Urinary bladder (tissue), 4 donors: ENCODE measurements around the gene PARP16. TPM values are rescaled to one million over a fixed set of nuclear protein-coding genes. Genes with fewer than 3 reads are reported as not detected.
"Not testable (repeated sequence)": the region's sequence is repeated elsewhere in the genome, so short reads cannot be mapped to it uniquely, and the experiment has no call there.

Experiments used
- DNase-seq: peaks from one replicate; pipeline ENCODE4 v3.0.0-alpha.2; 2015; ENCODE audit errors: extremely low spot score
- H3K27ac ChIP-seq: one replicate; pipeline ENCODE4 v1.5.1; 2013; ENCODE audit warnings: low read depth, mild to moderate bottlenecking, moderate library complexity
- H3K36me3 ChIP-seq: one replicate; pipeline ENCODE4 v1.6.1; 2013; ENCODE audit warnings: mild to moderate bottlenecking, moderate library complexity; ENCODE audit not compliant: insufficient read depth
- H3K4me1 ChIP-seq: one replicate; pipeline ENCODE4 v1.6.1; 2013; ENCODE audit warnings: mild to moderate bottlenecking, moderate library complexity; ENCODE audit not compliant: insufficient read depth
- H3K4me3 ChIP-seq: one replicate; pipeline ENCODE4 v1.5.1; 2013; ENCODE audit warnings: low read depth, low read length
- WGBS: extraction: QIAGEN DNeasy Blood & Tissue Kit; methylation state at CpG from one replicate; pipeline ENCODE4 v1.1.7; 2013; 5-methylcytosine and 5-hydroxymethylcytosine counted together
- polyA plus RNA-seq: library from polyadenylated mRNA; stranded (reverse); fragments of 200-250 nt; gene quantifications from one replicate; pipeline ENCODE4 v1.2.3, GENCODE V29; 2013
- total RNA-seq: library from RNA; depleted of rRNA; stranded (reverse); fragments of >200 nt; gene quantifications from one replicate; pipeline ENCODE4 v1.2.3, GENCODE V29; 2014
- donor health status: healthy with polysubstance abuse.
- donor health status: healthy.

Gene PARP16
- total and polyA plus RNA-seq, 2 donors: 8.2 to 13.4 TPM

DNA sequence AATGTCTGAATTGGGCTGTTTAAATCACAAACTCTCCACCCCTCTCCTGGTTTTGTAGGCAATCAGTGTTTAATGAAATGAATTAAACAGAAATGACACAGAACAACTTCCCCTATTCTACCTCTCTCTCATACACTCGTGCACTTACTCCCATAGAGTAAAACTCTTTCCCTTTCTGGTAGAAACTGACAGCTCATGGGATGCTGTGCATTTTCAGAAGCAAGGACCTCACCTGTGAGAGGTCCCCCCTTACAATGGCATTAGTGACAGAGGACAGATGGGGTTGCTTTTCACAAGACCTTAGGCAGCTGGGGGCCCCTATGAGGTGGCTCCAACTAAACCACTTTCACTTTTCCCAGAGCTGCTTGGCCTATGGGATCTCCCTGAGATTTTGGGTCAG is 31.9 kb downstream of the PARP16 start:
- no peaks in the 10 kb centered on the region for H3K4me1 ChIP-seq
- no peak overlapping the region for H3K27ac ChIP-seq
- 58% methylated on average over 1 of the region's 1 CpG for WGBS
- peaks cover 4% of the 10 kb centered on the region for H3K36me3 ChIP-seq
- H3K4me3 ChIP-seq: no peak overlapping the region
- no peak for DNase-seq

DNA sequence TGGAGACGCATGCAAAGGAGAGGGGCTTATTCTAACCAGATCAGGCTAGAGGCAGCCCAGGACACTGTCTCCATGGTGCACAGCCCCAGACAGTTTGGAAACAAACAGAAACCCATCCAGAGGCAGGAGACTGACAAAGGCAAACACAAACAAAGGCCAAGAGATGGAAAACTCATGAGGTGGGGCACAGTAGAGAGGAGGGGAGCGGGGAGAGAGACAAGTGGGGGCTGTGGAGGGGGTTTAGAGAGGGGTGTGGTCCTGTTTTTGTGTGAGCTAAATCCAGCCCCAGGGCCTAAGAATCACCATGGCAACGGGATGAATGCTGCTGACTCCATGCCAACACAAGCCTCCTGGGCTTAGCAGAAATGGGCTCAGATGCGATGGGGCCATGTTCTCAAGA is 32.3 kb downstream of the PARP16 start:
- peaks cover 3% of the 10 kb centered on the region for H3K36me3 ChIP-seq
- H3K4me3 ChIP-seq: no peak overlapping the region
- DNase-seq: no peak
- H3K4me1 ChIP-seq: no peaks in the 10 kb centered on the region
- H3K27ac ChIP-seq: no peak overlapping the region
- WGBS: 34% methylated on average over 4 of the region's 4 CpGs

DNA sequence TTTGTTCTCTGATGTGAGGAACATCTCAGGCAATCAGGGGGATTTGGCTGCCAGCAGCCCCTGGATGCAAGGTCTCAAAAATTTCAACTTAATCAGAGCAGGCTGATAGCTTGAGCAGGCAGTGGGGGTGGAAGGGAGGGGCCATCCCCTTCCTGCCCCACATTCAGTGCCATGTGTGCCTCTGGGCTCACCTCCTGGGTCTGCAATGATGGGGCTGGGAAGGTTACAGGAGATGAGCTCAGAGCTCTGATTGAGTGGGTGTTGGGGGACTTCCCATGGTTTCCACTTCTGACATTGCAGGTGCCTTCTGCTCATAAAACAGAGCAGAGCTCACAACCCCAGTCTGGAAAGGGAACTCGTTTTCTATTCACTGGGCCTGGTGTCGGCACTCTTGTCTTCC is 37.0 kb downstream of the PARP16 start:
- no peaks in the 10 kb centered on the region for H3K4me1 ChIP-seq
- no peak for DNase-seq
- H3K27ac ChIP-seq: no peak overlapping the region
- H3K4me3 ChIP-seq: no peak overlapping the region
- whole genome bisulfite sequencing: 73% methylated on average over 2 of the region's 2 CpGs
- no peaks in the 10 kb centered on the region for H3K36me3 ChIP-seq

DNA sequence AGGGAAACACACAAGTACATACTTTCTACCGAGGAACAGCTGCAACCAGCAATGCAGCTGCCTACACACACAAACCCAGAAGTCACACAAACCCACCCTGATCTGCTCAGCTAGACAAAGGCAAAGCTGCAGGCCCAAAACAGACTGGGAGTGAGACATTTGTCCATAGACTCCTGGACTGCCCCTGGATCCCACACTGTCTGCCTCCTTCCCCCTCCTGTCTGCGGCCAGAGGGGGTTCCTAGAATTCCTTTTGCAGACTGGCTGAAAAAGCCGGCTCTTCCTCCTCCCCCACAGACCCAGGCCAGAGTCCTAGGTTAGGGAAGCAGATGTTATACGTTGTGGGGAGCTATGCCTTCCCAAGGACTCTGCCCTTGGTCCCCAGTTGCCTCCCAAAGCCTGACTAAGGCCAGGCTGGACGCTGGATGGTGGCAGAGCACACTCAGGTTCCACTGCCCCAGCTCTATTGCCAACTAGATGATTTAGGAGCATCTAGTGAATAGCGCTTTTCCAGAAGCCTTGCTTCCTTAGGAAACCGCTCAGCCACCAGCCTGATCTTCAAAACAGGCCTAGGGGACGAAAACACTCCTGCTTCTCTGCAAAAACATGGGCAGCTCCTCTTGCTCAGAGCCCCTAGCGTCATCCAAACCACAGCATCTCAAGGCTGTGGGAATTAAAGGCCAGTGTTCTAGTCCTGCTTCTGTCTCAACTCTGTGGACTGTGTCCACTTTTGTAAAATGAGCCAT is 38.0 kb downstream of the PARP16 start:
- no peak overlapping the region for H3K4me3 ChIP-seq
- H3K27ac ChIP-seq: no peak overlapping the region
- no peak for DNase-seq
- no peaks in the 10 kb centered on the region for H3K4me1 ChIP-seq
- no peaks in the 10 kb centered on the region for H3K36me3 ChIP-seq
- WGBS: 60% methylated on average over 9 of the region's 9 CpGs

- DNase-seq: no peak
- Histone ChIP-seq H3K27ac (no peak overlapping the region), H3K4me1 (no peaks in the 10 kb centered on the region), H3K4me3 (no peak overlapping the region), H3K36me3 (no peaks in the 10 kb centered on the region)
- WGBS: 94% methylated on average over 6 of the region's 6 CpGs
Measured at GRCh38 chr15:65246939-65247338, 39.7 kb downstream of the PARP16 start.

DNA sequence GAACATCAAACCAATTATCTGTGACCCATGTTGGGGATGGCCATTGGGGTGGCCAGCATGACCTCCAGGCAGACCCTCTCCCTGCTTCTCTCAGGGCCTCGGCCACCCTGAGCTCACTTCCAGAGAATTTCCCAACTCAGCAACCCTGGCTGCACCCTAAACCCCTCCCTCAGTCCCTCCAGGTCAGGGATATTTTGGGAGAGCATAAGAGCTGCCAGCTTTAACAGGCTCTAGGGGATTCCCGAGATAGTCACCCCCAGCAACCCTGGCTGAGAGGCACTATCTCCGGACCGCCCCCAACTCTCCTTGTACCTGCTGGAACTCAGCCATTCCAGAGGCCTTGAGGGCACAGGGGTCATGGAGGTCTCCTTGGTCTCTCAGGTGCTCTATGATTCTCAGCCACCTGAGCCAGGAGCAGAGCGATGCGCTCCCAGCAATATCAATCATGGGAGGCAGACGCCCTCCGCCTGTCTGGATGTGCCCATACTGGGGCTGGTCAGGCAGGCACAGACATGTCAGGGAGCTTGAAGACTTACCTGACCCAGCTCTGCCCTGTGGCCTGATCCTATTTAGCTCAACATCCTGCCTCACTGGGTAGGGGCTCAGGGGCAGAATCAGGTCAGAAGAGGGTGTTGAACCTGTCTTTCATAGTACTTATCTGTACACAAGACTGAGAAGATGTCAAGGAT is 40.5 kb downstream of the PARP16 start:
- H3K4me3 ChIP-seq: no peak overlapping the region
- 74% methylated on average over 8 of the region's 8 CpGs for WGBS
- H3K36me3 ChIP-seq: no peaks in the 10 kb centered on the region
- no peak for DNase-seq
- no peak overlapping the region for H3K27ac ChIP-seq
- H3K4me1 ChIP-seq: no peaks in the 10 kb centered on the region

GRCh38 chr15:65245096-65245856 is 41.4 kb downstream of the PARP16 start:
- Histone ChIP-seq H3K4me3 (no peak overlapping the region), H3K27ac (no peak overlapping the region), H3K4me1 (no peaks in the 10 kb centered on the region), H3K36me3 (no peaks in the 10 kb centered on the region)
- DNase-seq: peak; percentile 35
- 49% methylated on average over 11 of the region's 11 CpGs for WGBS

DNA sequence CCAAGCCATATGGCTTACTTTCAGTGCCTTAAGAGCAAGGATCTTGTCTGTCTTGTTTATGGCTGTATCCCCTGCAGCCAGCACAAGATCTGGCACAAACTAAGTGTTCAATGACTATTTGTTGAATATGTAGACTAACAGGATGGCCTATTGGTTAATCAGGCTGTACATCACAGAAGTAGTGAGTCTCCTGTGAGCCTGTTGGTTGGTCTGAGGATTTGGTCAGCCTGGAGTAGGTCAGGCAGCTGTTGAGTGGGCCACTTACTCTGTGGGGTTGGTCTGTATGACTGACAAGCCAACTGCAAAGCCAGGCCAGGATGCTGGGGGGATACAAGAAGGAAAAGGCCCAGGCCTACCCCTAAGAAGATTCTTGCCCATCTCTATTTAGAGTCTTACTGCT is 42.0 kb downstream of the PARP16 start:
- DNase-seq: no peak
- no peak overlapping the region for H3K4me3 ChIP-seq
- no peaks in the 10 kb centered on the region for H3K36me3 ChIP-seq
- no peak overlapping the region for H3K27ac ChIP-seq
- no peaks in the 10 kb centered on the region for H3K4me1 ChIP-seq

- not testable (repeated sequence) for H3K36me3 ChIP-seq, H3K4me1 ChIP-seq, H3K27ac ChIP-seq, H3K4me3 ChIP-seq, DNase-seq
- WGBS: 94% methylated on average over 8 of the region's 8 CpGs
Measured at GRCh38 chr15:65236443-65236842, 50.2 kb downstream of the PARP16 start.

DNA sequence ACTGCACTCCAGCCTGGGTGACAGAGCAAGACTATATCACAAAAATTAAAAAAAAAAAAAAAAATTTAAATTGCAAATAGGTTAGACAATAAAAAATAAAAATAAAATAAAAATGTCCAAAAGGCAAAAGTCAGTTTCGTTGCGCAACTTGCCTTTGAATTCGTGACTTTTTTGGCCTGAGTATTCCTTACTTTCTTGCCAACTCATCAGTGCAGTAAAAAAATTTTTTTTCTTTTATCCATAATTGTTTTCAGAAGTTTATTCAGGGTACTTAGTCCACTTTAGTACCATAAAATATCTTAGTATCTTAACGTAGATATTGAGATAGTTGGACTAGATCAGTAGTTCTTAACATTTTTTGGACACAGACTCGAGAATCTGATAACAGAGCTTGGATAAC is 53.0 kb downstream of the PARP16 start:
- no peak overlapping the region for H3K27ac ChIP-seq
- 67% methylated on average over 5 of the region's 5 CpGs for WGBS
- H3K4me3 ChIP-seq: no peak overlapping the region
- DNase-seq: no peak
- H3K36me3 ChIP-seq: no peaks in the 10 kb centered on the region
- no peaks in the 10 kb centered on the region for H3K4me1 ChIP-seq

GRCh38 chr15:65232520-65232919 is 54.2 kb downstream of the PARP16 start:
- DNase-seq: no peak
- no peak overlapping the region for H3K27ac ChIP-seq
- no peak overlapping the region for H3K4me3 ChIP-seq
- H3K4me1 ChIP-seq: no peaks in the 10 kb centered on the region
- WGBS: 79% methylated on average over 3 of the region's 3 CpGs
- no peaks in the 10 kb centered on the region for H3K36me3 ChIP-seq

- DNase-seq: no peak
- no peaks in the 10 kb centered on the region for H3K36me3 ChIP-seq
- no peak overlapping the region for H3K4me3 ChIP-seq
- H3K27ac ChIP-seq: no peak overlapping the region
- H3K4me1 ChIP-seq: no peaks in the 10 kb centered on the region
- 90% methylated on average over 10 of the region's 10 CpGs for WGBS
Measured at GRCh38 chr15:65231306-65231705, 55.4 kb downstream of the PARP16 start.

- H3K4me1 ChIP-seq, H3K4me3 ChIP-seq, DNase-seq, H3K36me3 ChIP-seq, H3K27ac ChIP-seq: not testable (repeated sequence)
- WGBS: 74% methylated on average over 4 of the region's 10 CpGs
Measured at GRCh38 chr15:65226901-65227300, 59.8 kb downstream of the PARP16 start.

GRCh38 chr15:65226221-65226620 is 60.5 kb downstream of the PARP16 start:
- H3K4me3 ChIP-seq: no peak overlapping the region
- WGBS: 93% methylated on average over 3 of the region's 3 CpGs
- H3K36me3 ChIP-seq: no peaks in the 10 kb centered on the region
- no peaks in the 10 kb centered on the region for H3K4me1 ChIP-seq
- no peak for DNase-seq
- H3K27ac ChIP-seq: no peak overlapping the region
